Stimulated activated CD4-positive, alpha-beta T cell treated with anti-CD3 and anti-CD28 coated beads, Interleukin-1b, Interleukin-23, amount 100 ng/mL, for 1 hour (primary cell): ENCODE measurements around the gene F11R.
"Not testable (repeated sequence)": the region's sequence is repeated elsewhere in the genome, so short reads cannot be mapped to it uniquely, and the experiment has no call there.

ENCODE experiments used
- DNase-seq, 2 donors: peaks; one replicate each; pipeline ENCODE4 v3.0.0-alpha.2; 2020; ENCODE audit warnings: low read depth in 2 of 2

F11R gene

DNA sequence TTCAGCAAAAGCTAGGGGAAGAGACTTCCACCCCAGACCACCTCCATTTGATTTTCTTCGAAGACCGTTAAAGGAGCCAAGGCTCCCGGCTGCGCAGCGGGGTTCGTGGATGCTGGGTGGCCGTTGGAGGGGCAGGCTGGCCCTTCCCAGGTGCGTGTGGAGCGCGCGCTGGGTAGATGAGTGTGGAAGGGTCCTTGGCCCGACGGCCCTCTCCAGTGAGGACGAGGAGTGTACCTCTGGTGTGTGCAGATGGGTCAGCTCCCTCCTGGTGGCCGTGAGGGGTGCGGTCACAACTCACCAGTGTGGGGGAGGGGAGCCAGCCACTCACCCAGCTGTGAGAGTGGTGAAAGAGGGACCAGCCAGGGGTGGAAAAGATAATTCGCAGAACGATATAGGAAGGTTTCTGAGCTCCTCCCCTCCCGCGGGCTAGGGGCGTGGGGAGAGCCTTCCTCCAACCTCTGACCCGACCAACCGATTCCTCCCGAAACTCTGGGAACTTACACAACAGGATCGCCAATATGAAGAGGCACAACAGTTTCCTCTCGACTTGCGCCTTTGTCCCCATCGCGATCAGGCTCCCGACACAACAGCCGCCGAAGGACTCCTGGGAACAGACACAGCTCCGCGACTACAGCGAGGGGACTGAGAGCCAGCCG, at the start of gene F11R:
F11R (minus strand) TSS at position 644 of the 656 bp plus-strand sequence; CDS start at position 565, 79 bp downstream.
- DNase-seq: no peak

DNA sequence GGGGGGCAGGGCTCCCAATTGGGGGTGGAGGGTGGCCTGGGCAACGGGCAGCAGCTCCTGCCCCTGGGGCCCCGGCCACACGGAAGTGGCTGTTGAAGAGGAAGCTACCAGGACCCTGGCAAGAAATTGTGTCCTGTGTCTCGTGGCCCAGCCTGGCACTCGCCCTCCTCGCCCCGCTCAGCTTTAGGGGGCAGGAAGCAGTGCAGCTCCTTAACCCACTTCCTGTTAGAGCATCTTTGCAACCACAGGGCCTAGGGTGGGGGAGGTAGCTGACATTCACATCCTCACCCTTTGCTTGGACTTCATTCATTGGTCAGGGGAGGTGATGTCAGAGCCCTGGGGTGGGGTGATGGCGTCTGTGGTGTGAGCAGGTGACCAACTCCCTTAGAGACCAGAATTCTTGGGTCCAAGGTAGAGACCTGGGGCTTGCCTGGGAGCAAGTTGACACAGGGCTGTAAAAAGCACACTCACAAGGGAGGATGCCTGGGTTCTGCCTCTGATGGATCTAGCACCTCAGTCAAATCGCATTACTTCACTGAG, 48.8 kb upstream of the F11R start, which contains the start of gene ARHGAP30:
ARHGAP30 (minus strand) TSS at position 161 of the 540 bp plus-strand sequence. CDS start 267 bp downstream, outside the sequence.
- peak; percentile 39 to 63 for DNase-seq

DNA sequence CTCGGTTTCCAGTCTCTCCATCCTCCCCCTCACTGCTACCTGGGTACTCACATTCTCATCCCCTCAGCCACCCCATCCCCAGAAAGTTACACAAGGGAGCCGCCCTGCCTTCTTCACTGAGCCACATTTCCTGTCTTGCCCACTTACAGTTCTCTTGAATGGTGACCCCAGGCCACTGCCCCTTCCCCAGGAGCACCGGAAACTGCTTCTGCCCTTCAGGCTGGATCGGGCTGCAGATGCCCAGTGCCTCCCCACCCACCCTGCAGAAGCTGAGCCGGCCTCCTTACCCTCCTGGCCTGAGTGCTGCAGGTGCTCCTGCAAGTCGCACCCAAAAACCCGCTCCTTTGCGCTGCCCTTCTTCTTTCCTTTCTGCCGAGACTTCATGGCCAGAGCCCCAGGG, 48.3 kb upstream of the F11R start:
- no peak for DNase-seq

DNA sequence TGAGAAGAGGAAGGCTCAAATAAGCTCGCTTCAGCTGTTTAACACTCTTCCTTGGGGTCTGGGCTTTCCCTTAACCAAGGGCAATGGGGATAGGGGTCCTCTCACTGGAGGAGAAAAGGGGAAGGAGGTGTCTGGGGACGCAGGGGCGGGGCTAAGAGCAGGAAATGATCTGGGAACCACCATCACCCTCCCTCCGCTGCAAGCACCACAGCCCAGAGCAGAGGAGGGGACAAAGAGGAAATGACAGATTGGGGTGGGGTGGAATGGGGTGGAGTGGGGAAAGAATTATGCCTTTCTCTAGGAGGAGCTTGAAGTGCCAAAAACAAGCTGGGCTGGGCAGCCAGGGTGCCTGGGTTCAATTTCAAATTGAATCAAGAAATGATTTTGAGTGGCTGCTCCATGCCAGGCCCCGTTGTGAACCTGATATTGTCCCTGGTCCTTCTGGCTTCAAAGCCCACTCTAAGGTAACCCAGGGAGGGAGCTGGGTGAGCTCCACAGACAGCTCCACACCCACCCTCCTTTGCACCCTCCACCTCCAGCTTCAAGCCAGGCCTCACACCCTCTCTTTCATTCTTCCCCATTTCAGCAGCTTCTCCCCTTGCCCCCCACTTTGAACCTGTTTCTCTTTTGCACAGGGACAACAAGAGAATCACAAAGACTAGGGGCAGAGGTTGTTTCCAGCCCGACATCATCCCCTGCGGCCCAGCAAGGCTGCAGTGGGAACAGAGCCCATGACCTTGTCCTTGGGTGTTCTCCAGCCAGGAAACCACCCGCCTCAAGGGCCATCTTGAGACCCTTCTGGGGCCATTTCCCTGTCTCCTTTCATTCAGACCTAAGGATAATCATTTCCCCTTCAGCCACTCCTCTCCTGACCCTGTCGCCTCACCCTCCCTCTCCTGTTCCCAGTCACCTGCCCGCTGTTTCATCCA, 47.6 kb upstream of the F11R start:
- peak; percentile 54 to 55 for DNase-seq

DNA sequence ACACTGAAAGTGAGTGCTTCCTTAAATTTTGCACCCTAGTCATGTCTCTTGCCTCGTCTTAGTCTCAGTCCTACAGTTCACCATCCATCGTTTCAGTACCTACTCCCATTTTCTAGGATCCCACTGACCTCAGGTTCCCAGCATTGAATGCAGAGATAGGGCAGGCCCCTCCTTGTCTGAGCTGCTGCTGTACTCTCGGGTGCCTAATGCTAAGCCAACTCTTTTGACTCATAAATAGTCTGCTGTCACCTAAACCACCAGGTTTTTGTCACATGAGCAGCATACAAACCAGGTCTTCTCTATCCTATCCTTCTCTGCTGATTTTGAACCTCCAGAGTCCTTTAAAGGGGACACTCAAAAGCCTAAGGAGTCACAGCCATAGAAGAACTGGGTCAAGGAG, 45.7 kb upstream of the F11R start:
- no peak for DNase-seq

DNA sequence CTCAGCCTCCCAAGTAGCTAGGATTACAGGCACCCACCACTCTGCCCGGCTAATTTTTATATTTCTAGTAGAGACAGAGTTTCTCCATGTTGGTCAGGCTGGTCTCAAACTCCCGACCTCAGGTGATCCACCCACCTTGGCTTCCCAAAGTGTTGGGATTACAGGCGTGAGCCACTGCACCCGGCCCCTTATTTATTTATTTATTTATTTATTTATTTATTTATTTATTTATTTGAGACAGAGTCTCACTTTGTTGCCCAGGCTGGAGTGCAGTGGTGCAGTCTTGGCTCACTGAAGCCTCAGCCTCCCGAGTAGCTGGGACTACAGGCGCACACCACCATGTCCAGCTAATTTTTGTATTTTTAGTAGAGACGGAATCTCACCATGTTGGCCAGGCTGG, 44.7 kb upstream of the F11R start:
- DNase-seq: not testable (repeated sequence)

DNA sequence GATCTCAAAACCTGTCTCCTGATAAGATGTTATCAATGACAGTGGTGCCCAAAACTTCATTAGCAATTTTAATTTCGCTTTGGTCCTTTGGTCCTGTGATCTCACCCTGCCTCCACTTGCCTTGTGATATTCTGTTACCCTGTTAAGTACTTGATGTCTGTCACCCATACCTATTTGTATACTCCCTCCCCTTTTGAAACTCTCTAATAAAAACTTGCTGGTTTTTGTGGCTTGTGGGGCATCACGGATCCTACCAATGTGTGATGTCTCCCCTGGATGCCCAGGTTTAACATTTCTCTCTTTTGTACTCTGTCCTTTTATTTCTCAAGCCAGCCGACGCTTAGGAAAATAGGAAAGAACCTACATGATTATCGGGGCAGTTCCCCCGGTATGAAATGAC, 43.0 kb upstream of the F11R start:
- DNase-seq: not testable (repeated sequence)

DNA sequence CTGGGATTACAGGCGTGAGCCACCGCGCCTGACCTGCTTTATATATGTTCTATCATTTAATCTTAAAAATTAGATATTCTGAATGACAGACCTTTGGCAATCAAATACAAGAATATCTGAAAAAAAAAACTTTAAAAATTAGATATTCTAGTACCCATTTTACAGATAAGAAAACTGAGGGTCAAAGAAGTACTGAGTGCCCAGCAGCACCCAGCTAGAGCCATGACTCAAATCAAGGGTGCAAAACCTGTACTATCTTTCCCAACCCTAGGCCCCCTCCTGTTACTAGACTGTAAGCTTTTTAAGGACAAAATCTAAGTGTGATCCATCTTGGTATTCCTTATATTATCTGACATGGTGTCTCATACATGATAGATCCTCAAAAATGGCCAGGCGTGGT, 40.5 kb upstream of the F11R start:
- DNase-seq: no peak

DNA sequence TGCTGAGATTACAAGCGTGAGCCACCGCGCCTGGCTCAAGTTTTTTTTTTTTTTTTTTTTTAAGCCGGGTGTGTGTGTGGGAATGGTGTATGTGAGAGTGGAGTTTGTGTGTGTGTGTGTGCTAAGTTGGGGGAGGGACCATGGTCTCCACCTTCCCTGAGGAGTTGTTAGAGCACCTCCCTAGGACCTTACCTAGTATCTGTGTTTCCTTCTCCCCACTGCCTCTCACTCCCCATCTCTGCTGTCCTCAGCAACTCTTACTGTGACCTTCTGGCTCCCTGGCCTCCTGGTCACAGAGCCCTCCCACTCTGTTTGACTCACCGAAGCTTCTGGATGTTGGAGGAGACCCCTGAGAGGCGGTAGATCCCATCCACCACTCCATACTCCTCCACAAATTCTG, 38.3 kb upstream of the F11R start:
- DNase-seq: no peak

DNA sequence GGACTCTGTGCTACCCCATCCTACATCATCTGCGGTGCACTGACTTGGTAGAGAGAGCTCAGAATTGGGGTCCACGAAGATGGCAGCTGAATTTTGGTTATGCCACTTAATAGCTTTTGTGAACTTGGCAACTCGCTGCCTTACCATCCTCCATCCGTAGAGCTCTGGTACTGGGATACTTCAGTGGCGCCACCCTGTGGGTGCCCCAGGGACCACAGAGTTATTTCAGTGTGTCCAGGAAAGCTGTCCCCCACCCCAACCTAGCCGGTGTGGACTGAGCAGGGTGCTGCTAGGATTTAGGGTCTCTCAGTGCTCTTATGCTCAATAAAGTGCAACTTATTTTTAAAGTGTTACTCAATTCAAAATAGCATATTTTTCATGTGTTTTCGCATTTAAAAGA, 33.9 kb upstream of the F11R start:
- DNase-seq: no peak

DNA sequence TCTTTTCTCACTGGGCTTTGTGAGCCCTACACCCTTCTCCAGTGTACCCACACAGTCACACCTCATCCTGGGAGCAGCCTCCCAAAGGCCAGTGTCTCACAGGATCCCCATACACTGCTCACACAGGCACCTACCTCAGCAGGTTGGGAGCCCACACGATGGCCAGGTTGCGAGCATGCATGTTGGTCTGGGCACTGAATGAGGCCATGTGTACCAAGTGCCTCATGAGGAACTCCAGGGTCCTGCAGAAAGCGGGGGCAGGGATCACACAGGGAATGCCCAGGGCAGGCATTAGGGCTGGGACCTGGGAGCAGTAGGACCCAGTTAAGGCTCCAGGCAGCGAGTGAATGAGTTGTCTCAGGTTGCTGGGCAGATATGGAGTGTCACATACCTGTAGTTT, 33.3 kb upstream of the F11R start:
- DNase-seq: no peak

DNA sequence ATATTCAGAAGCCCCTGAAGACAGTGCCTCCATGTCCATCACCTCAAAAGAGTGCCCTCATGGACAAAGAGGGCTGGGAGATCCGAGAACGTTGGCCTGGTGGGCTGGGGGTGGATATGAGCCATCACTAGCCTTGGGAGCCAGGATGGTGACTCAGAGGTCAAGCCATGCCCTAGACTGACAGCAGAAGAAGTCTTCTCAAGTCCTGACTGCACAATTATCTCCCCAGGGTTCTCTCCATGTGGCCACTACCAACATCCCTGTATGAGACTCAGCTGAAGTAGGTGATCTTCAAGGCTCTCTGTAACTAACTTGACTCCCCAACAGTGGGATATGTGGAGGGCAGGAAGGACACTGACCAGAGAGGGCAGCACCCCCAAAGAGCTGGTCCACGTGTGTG, 31.9 kb upstream of the F11R start:
- no peak for DNase-seq

DNA sequence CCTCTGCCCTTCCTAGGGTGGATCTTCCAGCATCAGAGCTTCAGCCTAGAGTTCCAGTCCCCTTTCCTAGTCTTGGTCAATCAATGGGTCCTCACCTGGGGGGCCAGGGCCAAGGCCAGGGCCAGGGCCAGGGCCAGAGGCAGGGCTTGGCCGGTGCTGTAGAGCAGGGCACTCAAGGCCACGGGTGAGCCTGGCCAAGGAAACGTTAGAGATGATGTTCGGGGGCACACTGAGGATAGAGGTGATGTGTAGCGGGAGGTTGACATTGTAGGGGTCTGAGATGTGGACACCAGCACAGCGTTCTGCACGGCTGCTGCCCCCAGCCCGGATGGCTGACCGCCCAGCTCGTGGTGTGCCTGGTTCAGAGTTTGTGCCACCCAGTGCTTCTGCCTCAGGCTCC, 30.3 kb upstream of the F11R start:
- no peak for DNase-seq

DNA sequence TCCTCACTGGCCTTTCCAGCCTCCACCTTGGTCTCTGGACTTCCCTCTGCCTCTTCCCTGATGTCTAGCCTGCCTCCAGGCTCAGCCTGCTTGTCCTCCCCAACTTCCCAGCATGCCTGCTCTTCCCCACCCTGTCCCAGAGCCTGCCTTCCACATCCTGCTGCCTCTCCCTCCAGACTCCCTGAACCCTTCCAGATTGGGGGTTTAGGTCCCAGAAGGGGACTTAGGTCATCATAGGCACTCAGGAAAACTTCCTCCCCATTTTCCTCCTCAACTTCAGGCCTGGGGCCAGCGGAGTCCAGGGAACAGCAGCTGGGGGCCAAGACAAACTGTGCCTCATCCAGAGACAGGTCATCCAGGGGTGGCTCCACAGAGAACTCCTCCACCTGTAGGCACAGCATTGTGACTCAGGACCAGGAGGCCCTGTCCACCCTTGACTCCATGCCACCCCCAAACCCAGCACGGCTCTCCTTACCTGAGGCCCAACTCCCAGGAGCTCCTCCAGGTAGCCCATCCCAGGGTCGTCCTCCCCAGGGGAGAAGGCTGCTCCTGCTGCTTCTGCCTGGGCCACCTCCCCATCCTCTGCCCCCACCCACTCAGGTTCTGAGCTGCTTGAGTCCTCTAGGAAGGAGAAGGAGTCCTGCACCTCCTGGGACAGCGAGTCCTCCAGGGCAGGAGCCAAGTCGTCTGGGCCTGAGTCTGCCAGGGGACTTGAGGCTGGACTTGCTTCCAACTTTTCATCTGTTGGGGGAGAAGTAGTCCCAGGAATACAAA, 28.2 kb upstream of the F11R start:
- DNase-seq: no peak

DNA sequence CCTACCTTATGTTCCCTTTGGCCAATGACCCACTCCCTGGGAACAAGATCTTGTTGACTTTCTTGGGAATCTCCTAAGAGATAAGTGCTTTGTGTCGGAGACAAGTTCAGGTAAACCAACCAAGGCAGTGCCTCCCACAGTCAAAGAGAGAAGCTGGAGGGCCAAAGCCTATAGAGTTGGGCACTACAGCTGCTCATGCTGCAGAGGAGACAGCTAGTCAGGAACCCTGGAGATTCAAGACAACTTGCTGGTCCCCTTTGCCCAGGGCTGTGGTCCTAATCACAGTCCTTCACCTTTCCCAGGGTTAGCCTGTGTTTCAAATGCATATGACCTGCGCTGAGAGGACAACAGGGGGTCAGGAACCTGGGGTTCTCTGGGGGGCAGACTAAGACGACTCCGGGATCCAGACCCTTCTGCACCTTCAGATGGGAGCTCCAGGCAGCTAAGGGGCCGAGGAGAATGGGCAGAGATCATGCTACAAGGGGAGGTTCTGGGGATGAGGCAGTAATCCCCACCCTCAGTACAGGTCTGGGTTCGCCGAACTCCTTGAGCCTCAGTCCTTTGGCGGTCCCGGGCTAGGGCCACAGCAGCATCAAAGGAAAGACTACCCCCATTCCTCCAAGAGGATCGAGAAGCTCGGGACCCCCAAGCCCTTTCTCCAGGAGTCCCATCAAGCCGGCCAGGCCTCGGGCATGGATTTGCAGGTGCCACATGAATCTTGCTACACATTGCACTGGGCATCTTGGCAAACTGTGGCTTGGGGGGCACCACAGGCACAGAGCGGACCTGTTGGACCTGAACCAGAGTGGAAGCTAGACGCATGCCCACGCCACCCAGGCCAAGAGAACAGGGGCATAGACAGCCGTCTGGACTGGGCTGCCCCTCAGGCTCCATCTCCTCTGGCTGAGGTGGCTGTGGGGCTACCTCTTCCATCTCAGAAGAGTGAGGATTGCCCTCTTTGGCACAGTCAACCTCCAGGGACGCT, 26.8 kb upstream of the F11R start:
- no peak for DNase-seq

DNA sequence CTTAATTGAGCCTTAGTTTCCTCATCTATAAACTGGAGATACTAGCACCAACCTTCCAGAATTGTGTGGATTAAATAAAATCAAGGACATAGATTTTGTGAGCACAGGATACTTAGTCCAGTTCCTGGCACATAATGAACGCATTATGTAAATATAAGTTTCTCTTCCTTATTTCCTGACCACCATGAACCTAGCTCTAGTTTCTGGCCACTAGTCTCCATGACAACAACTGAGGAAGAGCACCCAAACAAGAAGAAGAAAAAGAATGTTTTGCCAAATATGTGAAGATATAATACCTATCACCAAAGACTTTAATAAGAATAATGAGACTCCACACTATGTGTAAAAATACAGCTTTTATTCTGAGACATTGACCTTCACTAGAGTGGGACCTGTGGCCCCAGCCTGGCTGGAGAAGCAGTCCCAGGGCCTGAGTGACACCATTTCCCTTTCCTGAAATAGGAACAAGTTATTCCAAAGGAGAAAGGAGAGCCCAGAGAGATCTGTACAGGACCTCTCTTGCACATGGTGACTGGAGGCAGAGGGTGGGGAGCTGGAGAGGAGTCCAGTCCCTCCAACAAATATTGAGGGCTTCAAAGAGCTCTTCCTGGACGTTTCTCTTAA, 25.8 kb upstream of the F11R start:
- no peak for DNase-seq

DNA sequence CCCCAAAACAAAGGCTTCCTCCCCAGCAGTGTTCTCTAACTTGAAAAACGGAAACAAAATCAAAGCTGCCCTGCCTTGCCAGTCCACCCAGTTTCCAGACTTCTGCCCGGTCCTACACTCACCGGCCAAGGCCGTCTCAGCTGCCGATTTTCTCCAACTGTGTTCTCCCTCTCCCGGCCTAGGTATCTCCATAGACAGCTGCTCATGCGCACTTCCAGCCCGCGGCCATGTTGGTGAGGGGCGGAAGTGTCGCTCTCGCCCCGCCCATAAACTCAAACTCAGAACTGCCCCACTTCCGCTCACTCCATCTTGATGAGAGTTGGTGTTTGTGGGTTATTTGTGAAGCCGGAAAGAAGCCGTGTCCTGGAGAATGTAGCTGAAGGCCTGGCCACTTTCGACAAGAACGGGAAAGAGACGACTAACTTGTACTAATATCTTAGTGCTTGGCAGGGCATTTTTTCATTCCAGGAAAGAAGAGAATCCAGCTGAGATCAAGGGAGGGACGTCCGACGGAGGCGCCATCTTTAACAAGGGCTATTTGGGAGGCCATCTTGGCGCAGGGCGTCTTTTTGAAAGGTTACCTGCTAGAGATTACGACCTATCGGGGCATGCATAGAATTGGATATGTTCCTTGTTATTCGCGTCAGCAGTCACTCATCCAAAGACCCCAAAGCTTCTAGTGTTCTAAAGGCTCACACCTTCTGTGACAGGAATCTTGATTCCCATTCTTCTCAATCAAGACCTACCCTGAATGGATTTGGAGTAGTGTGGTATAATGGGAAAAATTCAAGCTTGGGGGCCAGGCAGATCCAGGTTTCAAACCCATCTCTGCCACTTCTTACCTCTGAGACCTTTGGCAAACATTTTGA, 25.0 kb upstream of the F11R start, which contains the start of gene USF1:
USF1 (minus strand) TSS at position 242 of the 869 bp plus-strand sequence. CDS start 2,702 bp downstream, outside the sequence.
- DNase-seq: peak; percentile 79

DNA sequence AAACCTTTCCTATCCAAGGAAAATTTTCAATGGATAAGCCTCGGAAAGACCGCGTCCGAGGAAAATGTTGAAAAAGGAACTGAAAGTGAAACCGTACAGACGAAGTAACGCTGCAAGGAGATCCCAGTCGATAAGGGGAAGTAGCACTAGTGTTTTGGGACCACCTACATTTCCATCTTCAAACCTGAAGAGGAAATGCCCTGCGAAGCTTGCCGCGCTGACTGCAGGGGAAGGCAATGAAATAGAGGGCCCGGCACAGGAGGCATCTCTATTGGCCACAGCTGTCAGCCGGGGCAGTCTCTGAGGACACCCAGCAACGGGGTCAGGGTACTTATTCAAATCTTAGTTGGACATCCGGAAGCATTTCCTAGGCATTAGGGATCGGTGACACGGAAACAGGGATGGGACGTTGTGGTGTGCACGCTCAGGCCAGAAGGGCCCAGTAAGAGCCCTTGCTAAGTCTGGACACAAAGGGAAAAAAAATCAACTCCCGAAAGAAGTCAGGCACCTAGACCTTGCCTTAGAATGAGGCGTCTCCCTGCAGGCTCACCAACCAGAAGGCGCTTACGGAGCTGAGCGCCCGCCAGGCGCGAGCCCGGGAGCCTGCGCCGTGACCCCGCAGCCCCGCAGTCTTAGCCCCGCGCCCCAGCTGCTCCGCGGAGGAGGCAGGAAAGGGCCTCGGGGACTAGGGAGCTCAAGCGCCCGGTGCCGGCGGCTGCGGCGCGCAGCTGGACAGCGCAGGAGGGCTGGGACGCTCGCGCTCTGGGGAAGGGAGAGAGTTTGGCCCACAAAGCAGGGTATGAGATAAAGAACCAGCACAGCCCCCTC, 24.2 kb upstream of the F11R start:
- no peak for DNase-seq
